Thymus (tissue), 11 donors: Measurements from ENCODE around the gene AUTS2. TPM values are rescaled to one million over a fixed set of nuclear protein-coding genes. Genes with fewer than 3 reads are reported as not detected.

Source experiments
- DNase-seq, 9 donors: peaks; one replicate each; pipeline ENCODE4 v3.0.0-alpha.2; 2013; ENCODE audit warnings: low spot score in 9 of 9, low read depth in 6 of 9, missing footprints in 1 of 9
- H3K27ac ChIP-seq, 2 donors: one replicate each; pipeline ENCODE4 v1.5.1; 2013; ENCODE audit warnings: control low read depth in 1 of 2, low read depth in 1 of 2, low read length in 1 of 2, mild to moderate bottlenecking in 1 of 2, moderate library complexity in 1 of 2
- H3K27me3 ChIP-seq, 2 donors: one replicate each; pipeline ENCODE4 v1.5.1; 2013; ENCODE audit warnings: low read length in 1 of 2; ENCODE audit not compliant: control insufficient read depth in 2 of 2, insufficient read depth in 1 of 2
- H3K36me3 ChIP-seq, 2 donors: one replicate each; pipeline ENCODE4 v1.5.1; 2013; ENCODE audit warnings: low read length in 1 of 2, mild to moderate bottlenecking in 1 of 2, moderate library complexity in 1 of 2; ENCODE audit not compliant: control insufficient read depth in 2 of 2, insufficient read depth in 2 of 2
- H3K4me1 ChIP-seq, 2 donors: one replicate each; pipeline ENCODE4 v1.5.1; 2013; ENCODE audit warnings: low read length in 2 of 2; ENCODE audit not compliant: control insufficient read depth in 2 of 2, insufficient read depth in 2 of 2
- H3K4me3 ChIP-seq, 2 donors: one replicate each; pipeline ENCODE4 v1.5.1; 2013; ENCODE audit warnings: low read length in 2 of 2, control low read depth in 1 of 2, mild to moderate bottlenecking in 1 of 2
- H3K9me3 ChIP-seq, 2 donors: one replicate each; pipeline ENCODE4 v1.5.1; 2013; ENCODE audit warnings: low read length in 1 of 2, mild to moderate bottlenecking in 1 of 2; ENCODE audit not compliant: control insufficient read depth in 2 of 2, insufficient read depth in 1 of 2
- WGBS: extraction: QIAGEN DNeasy Blood & Tissue Kit; methylation state at CpG from one replicate; pipeline ENCODE4 v1.1.7; 2013; 5-methylcytosine and 5-hydroxymethylcytosine counted together
- polyA plus RNA-seq: library from polyadenylated mRNA; stranded (reverse); fragments of 200-250 nt; gene quantifications from one replicate; pipeline ENCODE4 v1.2.3, GENCODE V29; 2013
- total RNA-seq: library from RNA; stranded (reverse); fragments of 120-200 nt; gene quantifications from one replicate; pipeline ENCODE4 v1.2.4, GENCODE V29; 2013
- donor health status: healthy.

Gene AUTS2
- total and polyA plus RNA-seq, 2 donors, result 9.2 to 17.1 TPM

DNA sequence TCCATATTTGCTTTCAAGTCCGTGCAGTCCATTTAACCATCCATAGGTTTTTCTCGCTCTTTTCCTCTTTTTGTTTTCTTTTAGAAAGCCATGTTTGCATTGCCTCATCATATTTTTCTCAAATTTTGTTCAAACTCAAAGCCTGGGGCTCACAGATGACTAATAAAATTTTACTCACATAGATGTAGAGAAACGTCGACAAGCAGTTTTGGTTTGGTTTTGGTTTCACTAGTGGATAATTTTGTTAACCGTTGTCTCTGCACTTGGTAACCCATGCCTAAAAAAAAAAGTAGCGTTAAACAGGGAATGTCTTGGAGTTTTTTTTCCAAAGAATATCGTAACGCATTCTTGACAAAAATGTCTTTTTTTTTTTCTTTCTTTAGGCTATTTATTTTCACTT lies 1189.5 kb downstream of the AUTS2 start:
- Histone ChIP-seq H3K9me3 (peaks cover 0 to 1% of the 10 kb centered on the region in 2 donors), H3K4me3 (no peak overlapping the region), H3K27me3 (no peaks in the 10 kb centered on the region), H3K36me3 (peaks cover 43 to 69% of the 10 kb centered on the region in 2 donors), H3K27ac (no peak overlapping the region), H3K4me1 (no peaks in the 10 kb centered on the region)
- DNase-seq, result no peak
- WGBS, result 97% methylated on average over 8 of the region's 8 CpGs

GRCh38 chr7:70788276-70788675 lies 1190.0 kb downstream of the AUTS2 start:
- H3K4me3 ChIP-seq, result no peak overlapping the region
- WGBS, result 96% methylated on average over 7 of the region's 7 CpGs
- no peaks in the 10 kb centered on the region for H3K27me3 ChIP-seq
- peaks cover 43 to 67% of the 10 kb centered on the region in 2 donors for H3K36me3 ChIP-seq
- peaks cover 0 to 1% of the 10 kb centered on the region in 2 donors for H3K9me3 ChIP-seq
- peak in 1 of 9 donors; percentile 19 for DNase-seq
- no peak overlapping the region for H3K27ac ChIP-seq
- no peaks in the 10 kb centered on the region for H3K4me1 ChIP-seq

DNA sequence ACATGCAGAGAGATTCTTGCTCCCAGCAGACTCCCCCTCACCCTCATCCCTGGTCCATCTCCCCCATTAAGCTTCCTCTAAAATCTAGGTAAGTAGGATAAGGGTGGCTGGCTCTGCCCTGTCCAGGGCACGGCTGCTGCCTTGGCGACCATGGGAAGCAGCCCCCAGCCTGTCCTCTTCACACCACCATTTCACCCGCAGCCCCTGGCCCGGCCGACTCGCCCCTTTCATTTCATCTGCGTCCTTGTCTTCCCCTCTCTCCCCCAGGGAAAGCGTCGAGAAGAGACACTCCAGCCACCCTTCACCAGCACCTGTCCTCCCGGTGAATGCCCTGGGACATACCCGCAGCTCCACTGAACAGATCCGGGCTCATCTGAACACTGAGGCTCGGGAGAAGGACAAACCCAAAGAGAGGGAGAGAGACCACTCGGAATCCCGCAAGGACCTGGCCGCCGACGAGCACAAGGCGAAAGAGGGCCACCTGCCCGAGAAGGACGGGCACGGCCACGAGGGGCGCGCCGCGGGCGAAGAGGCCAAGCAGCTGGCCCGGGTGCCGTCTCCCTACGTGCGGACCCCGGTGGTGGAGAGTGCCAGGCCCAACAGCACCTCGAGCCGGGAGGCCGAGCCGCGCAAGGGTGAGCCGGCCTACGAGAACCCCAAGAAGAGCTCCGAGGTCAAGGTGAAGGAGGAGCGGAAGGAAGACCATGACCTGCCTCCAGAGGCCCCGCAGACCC lies 1191.4 kb downstream of the AUTS2 start:
- over 99% methylated on average over 43 of the region's 43 CpGs for WGBS
- no peak for DNase-seq
- peaks cover 0 to 1% of the 10 kb centered on the region in 2 donors for H3K9me3 ChIP-seq
- H3K27ac ChIP-seq, result no peak overlapping the region
- H3K4me3 ChIP-seq, result no peak overlapping the region
- peaks cover 43 to 58% of the 10 kb centered on the region in 2 donors for H3K36me3 ChIP-seq
- no peaks in the 10 kb centered on the region for H3K27me3 ChIP-seq
- H3K4me1 ChIP-seq, result no peaks in the 10 kb centered on the region

DNA sequence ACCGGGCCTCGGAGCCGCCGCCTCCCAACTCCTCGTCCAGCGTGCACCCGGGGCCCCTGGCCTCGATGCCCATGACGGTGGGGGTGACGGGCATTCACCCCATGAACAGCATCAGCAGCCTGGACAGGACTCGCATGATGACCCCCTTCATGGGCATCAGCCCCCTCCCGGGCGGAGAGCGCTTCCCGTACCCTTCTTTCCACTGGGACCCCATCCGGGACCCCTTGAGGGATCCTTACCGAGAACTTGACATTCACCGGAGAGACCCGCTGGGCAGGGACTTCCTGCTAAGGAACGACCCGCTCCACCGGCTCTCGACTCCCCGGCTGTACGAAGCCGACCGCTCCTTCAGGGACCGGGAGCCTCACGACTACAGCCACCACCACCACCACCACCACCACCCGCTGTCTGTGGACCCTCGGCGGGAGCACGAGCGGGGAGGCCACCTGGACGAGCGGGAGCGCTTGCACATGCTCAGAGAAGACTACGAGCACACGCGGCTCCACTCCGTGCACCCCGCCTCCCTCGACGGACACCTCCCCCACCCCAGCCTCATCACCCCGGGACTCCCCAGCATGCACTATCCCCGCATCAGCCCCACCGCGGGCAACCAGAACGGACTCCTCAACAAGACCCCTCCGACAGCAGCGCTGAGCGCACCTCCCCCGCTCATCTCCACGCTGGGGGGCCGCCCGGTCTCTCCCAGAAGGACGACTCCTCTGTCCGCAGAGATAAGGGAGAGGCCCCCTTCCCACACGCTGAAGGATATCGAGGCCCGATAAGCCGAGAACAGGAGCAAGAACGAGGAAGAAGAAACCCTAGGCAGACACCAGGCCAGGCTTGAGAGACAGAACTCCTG lies 1192.2 kb downstream of the AUTS2 start:
- H3K9me3 ChIP-seq, result peaks cover 0 to 1% of the 10 kb centered on the region in 2 donors
- H3K27ac ChIP-seq, result no peak overlapping the region
- no peaks in the 10 kb centered on the region for H3K4me1 ChIP-seq
- WGBS, result 98% methylated on average over 63 of the region's 63 CpGs
- H3K27me3 ChIP-seq, result no peaks in the 10 kb centered on the region
- no peak overlapping the region for H3K4me3 ChIP-seq
- peaks cover 37 to 50% of the 10 kb centered on the region in 2 donors for H3K36me3 ChIP-seq
- DNase-seq, result no peak

GRCh38 chr7:70791341-70791740 lies 1193.1 kb downstream of the AUTS2 start:
- peaks cover 0 to 1% of the 10 kb centered on the region in 2 donors for H3K9me3 ChIP-seq
- H3K4me3 ChIP-seq, result no peak overlapping the region
- DNase-seq, result no peak
- H3K27me3 ChIP-seq, result no peaks in the 10 kb centered on the region
- 97% methylated on average over 6 of the region's 6 CpGs for WGBS
- peaks cover 28 to 42% of the 10 kb centered on the region in 2 donors for H3K36me3 ChIP-seq
- H3K27ac ChIP-seq, result no peak overlapping the region
- H3K4me1 ChIP-seq, result no peaks in the 10 kb centered on the region

DNA sequence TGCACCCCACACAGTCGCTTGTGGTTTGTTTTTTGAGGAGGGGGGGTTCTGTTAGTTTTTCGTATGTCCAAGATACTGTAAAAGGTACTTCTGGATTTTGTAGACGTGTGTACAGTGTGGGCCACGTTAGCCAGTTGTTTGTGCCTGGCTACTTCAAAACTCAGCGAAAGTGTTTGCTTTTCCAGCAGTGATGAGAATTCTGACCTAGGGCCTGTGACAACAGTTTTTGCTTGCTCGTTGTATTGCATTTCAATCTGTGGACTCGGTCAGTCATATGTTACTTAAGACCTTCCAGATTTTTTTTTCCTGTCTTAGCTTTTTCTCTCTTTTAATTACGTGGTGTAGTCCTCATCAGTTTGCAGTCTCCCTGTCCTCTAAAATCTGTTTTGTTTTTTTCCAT lies 1194.8 kb downstream of the AUTS2 start:
- Histone ChIP-seq H3K4me1 (peaks cover 6 to 7% of the 10 kb centered on the region in 2 donors), H3K27me3 (no peaks in the 10 kb centered on the region), H3K27ac (no peak overlapping the region), H3K4me3 (no peak overlapping the region), H3K9me3 (peaks cover 0 to 1% of the 10 kb centered on the region in 2 donors), H3K36me3 (peaks cover 20 to 29% of the 10 kb centered on the region in 2 donors)
- no peak for DNase-seq
- 96% methylated on average over 8 of the region's 8 CpGs for WGBS

DNA sequence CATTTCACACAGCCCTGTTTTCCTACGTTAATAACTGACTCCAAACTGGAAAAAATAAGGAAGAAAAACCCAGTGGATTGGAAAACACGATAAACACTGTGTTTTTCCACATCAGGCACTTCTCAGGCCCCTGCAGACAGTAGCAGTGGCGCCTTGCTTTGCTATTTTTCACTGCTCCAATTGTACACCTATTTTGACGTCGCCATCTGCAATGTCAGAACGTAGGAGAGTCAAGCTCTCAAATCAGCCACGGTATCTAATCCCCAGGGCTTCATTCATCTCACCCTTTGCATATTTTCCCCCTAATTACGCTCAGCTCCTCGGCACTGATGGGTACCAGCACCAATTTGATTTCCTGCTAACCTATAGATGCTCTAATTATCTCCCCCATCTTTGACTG lies 1195.5 kb downstream of the AUTS2 start:
- H3K9me3 ChIP-seq, result no peaks in the 10 kb centered on the region
- DNase-seq, result no peak
- no peak overlapping the region for H3K4me3 ChIP-seq
- peaks cover 6 to 7% of the 10 kb centered on the region in 2 donors for H3K4me1 ChIP-seq
- WGBS, result 97% methylated on average over 9 of the region's 9 CpGs
- peaks cover 19 to 27% of the 10 kb centered on the region in 2 donors for H3K36me3 ChIP-seq
- H3K27me3 ChIP-seq, result no peaks in the 10 kb centered on the region
- no peak overlapping the region for H3K27ac ChIP-seq

DNA sequence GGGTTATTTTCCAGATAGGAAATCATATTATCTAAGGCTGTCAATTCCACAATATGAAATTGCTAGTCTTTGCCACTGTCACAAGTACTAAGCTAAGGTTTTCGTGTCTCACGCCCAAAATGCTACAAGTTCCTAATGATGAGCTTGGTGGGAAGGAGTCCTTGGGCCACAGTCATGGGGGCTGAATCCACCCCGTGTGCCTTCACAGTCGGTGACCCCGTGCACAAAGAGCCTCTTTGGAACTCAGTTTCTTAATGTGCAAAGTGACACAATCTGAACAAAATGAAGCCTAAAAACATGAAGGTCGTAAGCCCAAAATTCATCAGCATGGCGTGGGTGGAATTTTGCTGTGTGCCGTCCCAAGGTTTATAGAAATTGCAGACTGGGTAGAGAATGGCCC lies 1196.7 kb downstream of the AUTS2 start:
- H3K27me3 ChIP-seq, result no peaks in the 10 kb centered on the region
- no peak for DNase-seq
- 99% methylated on average over 8 of the region's 8 CpGs for WGBS
- peaks cover 2 to 3% of the 10 kb centered on the region in 2 donors for H3K9me3 ChIP-seq
- no peak overlapping the region for H3K4me3 ChIP-seq
- H3K36me3 ChIP-seq, result peaks cover 13 to 16% of the 10 kb centered on the region in 2 donors
- peaks cover 6 to 7% of the 10 kb centered on the region in 2 donors for H3K4me1 ChIP-seq
- no peak overlapping the region for H3K27ac ChIP-seq

- no peak overlapping the region for H3K4me3 ChIP-seq
- no peak for DNase-seq
- no peak overlapping the region for H3K27ac ChIP-seq
- H3K36me3 ChIP-seq, result peaks cover 4 to 7% of the 10 kb centered on the region in 2 donors
- H3K9me3 ChIP-seq, result peaks cover 2 to 9% of the 10 kb centered on the region in 2 donors
- no peaks in the 10 kb centered on the region for H3K27me3 ChIP-seq
- 98% methylated on average over 5 of the region's 5 CpGs for WGBS
- H3K4me1 ChIP-seq, result peaks cover 6 to 7% of the 10 kb centered on the region in 2 donors
Observed at GRCh38 chr7:70795948-70796347, 1197.7 kb downstream of the AUTS2 start.
